Activated CD4-positive, alpha-beta T cell treated with anti-CD3 and anti-CD28 coated beads for 1 hour (primary cell): ENCODE data around the gene GPR141.
"Not testable (repeated sequence)": the region's sequence is repeated elsewhere in the genome, so short reads cannot be mapped to it uniquely, and the experiment has no call there.

Experiments
- DNase-seq: peaks from one replicate; pipeline ENCODE4 v3.0.0-alpha.2; 2020

GPR141 gene

DNA sequence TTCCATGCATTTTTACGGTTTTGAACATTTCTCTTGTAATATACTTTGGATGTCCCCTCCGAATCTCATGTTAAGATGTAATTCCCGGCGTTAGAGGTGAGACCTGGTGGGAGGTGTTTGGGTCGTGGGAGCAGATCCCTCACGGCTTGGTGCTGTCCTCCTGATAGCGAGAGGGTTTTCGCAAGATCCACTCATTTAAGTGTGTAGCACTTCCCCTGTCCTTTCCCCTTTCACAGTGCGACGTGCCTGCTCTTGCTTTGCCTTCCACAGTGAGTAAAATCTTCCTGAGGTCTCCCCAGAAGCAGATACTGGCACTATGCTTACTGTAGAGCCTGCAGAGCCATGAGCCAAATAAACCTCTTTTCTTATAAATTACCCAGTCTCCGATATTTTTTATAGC lies 6.6 kb downstream of the GPR141 start:
- no peak for DNase-seq

DNA sequence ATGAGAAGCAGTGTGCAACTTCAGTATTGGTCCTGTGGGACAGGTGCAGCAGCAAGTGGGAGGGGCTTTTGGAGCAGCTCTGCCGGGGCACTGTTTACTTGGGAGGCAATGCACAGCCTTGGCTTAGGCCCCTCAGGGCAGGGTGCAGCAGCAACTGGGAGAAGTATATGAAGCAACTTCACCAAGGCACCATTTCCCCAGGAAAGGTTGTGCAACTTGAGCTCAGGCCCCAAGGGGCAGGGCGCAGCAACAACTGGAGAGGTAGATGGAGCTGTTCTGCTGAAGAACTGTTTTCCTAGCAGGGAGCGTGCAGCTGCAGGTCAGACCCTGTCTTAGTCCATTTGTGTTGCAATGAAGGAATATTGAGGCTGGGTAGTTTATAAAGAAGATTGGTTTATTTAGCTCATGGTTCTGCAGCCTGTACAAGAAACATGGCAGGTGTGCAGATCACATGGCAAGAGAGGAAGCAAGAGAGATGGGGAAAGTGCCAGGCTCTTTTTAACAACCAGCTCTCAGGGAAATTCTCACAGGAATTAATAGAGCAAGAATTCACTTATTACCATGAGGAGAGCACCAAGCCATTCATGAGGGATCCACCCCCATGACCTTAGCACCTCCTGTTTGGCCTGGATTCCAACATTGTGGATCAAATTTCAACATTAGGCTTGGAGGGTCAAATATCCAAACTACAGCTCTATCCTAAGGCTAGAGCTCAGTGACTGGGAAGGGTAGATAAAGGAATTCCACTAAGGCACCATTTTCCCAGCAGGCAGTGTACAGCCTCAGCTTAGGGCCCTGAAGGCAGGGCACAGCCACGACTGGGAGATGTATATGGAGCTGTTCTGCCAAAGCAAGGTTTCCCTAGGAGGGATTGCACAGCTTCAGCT lies 10.9 kb downstream of the GPR141 start:
- DNase-seq: no peak

DNA sequence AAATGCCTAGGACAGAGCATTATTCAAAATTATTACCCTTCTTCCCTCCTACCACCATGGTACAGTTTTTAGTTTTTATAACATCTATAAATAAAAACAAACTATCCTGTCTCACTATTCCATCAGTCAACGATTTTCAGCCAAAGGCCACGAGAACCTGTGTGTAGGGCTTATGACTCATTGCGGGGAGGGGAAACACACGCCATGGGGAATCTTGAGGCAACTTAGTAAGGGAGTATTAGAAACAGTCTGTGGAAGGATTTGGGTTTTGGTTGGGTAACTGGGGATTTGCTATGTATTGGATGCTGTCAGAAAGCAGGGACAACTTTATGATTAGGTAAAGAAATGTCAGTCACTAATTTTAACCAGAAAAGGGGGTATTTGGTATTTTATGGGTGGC lies 14.7 kb downstream of the GPR141 start:
- no peak for DNase-seq

DNA sequence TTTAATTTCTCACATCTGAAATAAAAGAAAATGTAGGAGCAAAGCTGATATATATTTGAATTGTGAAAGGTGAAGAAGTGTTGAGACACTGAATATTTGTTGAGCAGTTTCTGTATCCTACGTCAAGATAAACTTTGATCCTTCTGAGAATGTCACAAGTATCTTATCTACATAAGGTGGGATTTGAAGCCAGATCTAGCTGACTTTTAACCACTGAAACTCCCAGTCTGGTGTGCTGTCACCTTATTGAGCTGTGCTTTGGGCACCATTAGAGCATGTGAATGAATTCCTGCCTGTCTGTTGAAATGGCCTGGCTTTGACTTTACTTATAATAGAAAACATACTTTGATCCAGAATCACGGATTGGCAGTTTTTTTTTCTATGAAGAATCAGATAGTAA lies 15.2 kb downstream of the GPR141 start:
- no peak for DNase-seq

DNA sequence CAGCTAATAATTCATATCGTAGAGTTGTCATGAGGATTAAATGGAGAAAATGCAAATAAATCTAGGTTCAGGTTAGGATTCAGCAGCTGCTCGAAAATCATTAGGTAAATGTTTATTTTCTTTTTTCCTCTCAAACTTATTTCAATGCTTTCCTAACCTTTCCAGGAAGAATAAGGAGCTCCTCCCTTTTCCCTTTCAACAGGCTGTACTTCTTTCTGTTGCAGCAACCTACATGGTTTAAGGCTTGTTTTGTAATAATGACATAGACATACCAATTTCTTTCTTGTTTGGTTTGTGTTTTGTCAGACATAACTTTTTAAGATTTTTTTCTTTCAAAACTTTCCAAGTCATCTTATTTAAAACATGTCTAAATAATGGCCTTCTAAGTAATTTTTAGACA lies 18.2 kb downstream of the GPR141 start:
- DNase-seq: no peak

DNA sequence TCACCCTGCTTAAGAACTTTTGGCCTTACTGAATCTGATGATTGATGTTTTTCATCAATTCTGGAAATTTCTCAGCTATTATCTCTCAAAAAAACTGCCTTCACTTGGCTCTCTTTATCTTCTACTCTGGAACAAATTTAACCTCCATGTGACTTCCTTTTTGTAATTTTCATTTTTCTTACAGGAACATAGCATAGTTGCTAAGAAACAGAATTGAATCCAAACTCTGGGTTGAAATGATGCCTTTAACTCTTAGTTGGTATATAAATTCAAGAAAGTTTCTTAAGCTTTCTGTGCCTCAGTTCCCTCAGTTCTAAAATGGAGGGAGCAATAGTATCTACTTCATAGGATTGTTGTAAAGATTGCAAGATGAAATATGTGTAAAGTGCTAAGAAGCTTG lies 19.8 kb downstream of the GPR141 start:
- no peak for DNase-seq

DNA sequence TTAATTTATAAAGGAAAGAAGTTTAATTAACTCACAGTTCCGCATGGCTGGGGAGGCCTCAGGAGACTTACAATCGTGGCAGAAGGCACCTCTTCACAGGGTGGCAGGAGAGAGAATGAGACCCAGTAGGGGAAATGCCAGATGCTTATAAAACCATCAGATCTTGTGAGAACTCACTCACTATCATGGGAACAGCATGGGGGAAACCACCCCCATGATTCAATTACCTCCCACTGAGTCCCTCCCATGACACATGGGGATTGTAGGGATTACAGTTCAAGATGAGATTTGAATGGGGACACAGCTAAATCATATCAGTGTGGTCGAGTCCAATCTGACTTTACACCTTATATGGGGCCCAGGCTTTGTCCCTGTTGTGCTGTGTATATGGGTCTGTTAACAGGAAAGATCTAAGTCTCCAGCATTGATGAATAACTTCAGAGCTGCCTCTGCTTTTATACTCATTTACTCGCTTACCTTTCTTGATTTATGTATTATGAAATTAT lies 20.8 kb downstream of the GPR141 start:
- DNase-seq: not testable (repeated sequence)

DNA sequence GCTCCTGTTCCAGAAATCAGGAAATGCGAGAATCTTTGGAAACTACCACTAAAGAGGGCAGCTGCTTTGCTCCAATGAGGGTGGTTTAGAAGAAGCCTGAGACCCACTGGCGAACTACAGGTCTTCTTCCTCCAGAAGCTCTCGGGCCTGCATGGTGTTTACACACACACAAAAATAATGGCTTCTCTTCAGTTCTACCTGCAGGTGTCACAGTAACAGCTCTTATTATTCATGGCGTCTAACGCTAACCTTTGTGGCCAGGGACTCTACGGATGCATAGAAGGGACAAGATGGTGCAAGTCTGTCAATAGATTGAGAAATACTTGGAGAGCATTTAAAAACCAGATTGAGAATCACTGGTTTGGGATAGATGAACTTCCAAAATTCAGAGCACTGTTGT lies 22.4 kb downstream of the GPR141 start:
- DNase-seq: no peak

DNA sequence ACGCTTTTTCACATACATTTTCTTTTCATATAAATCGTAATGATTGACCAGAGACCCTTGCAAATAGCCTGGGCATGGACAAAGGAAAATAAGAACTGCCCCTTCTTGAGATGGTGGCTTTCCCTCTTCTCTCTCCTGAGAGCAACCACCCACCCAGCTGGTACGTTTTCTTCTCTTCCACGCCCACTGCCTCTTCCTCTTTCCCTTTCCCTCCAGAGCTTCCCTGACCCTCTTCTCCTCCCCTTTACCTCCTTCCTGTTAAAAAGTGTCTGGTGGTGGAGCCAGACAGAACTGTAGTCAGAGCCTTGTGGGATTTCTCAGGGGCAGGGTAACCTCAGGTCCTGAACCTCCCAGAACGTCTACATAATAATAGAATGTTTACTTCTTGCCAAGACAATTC lies 23.2 kb downstream of the GPR141 start:
- no peak for DNase-seq

DNA sequence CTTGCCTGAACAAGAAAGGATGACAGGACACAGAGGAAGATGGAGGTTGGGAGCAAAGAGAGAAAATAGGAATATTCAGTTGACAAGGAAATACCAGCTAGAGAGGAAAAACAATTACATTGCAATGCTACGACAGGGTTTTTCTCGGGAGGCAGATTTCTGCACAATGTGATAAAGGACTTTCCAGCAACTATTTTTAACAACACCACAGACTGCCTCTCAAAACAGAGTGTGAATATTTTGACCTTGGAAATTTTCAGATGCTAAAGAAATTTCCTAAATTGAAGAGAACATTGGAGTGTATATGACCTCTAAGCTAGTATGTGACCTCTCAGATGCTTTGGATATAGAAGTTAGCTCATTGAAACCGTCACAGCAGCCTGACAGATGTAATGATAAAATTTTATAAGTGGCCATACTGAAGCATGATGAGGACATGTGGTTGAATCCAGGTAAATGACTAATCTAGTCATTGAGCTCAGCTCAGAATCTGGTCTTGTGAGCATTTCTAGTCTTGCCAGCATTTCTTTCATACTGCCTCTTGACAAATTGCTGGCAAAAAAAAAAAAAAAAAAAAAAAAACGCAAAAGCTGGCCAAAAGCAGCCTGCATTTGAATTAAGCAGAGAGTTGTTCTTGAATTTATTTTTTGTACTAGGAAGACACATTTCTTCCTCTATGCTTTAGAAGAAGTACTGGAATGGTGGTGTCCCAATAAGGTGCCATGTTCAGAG lies 24.4 kb downstream of the GPR141 start:
- DNase-seq: no peak

DNA sequence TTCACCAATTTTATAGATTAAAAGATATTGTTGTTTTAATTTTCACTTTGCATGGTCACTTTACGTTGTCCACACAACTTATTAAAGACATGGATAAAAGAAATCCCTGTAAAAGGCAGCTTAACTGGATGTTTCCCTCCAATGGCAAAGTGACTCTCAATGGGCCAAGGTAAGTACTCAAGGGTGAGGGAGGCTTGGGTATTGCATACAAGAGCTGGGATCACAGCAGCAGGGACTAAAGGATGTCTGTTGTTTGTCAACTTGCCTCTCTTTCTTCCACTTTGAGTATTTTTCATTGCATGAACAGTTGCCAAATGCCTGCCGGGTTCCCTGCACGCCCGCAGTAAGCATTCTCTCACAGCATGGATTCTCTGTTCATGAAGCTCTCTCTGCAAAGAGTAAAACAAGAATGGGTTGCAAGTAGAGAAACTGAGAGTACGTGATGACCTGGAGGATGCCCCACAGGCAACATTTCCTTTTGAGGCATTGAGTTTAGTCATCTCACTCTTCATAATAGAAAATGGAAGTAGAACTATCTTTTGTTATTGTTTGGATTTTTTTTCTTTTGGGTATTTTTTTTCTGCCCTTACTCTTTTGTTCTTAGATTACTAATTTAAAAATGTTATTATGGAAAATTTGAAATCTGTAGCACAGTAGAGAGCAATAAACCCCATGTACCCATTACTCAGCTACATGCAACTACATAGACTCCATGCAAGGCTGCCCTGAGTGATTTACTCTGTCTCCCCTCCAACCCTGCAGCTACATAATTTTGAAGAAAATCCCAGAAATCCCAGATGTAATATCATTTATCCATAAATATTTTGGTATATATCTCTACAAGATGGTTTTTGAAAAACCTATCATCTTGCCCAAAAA lies 26.3 kb downstream of the GPR141 start:
- DNase-seq: no peak

DNA sequence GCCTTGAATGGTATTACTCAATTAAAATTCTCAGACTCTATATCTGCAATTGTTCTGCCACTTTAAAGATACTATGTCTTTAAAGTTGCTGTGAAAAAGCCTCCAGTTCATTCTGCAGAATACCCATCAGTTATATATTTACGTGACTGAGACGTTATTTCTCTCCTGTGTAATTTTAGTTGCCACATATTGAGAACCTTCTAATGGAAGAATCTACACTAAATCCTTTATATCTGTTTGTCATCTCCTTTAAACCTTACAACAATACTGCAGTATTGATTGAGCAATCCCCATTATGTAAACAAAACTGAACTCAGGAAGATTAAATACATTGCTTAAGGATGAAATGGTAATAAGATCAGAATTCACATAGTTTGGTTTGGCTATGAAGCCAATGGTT lies 30.0 kb downstream of the GPR141 start:
- DNase-seq: no peak

DNA sequence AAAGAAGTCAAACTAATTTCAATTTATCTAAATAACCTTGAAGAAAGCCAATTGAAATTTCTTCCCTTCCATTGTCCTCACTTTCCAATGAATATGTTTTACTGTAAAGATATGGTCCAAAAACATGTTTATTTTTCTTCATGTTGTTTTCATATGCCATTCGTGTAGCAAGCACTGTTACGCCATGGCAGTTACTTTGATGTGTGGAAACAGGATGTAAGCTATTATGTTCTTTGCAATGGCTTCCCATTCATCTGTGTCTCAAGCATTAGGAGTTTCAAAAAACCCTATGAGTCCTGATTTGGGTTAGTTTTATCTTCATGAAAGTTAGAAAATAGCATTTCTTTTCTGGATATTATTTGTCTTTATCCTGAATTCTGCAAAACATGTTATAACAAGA lies 31.0 kb downstream of the GPR141 start:
- no peak for DNase-seq

DNA sequence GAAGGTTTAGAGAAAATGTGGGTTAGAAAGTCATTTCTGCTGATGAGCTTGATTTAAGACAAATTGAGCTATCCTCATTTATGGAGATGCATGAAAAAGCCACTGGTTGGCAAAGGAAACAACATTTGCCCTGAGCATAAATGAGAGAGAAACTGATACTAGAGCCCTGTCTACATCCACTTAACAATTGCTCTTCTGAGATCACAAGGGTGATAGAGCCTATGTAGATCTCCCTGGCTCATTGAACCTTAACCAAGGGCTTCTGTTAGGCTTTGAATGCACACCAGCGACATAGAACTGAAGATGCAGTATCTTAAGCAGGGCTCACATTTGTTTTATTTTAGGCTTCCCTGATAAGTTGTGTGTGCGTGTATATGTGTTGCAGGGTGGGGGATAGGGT lies 35.0 kb downstream of the GPR141 start:
- DNase-seq: no peak

DNA sequence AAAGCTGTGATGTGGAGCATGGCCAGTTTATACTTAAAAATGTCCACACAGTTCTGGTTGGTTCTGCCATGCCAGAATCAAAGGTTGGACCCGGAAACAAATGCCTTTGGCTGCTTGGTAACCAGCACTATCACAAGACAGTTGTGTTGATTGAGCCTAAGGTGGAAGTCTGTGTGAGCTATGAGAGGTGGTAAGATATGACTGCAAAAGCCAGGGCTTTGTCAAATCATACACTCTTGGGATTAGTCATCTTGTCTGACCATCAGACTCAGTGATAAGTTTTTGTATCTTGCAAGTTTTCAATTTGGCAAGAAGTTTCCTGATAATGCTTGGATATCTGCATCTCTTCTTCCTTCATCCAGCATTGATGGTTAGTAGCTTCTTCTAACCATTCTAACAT lies 35.5 kb downstream of the GPR141 start:
- DNase-seq: no peak

DNA sequence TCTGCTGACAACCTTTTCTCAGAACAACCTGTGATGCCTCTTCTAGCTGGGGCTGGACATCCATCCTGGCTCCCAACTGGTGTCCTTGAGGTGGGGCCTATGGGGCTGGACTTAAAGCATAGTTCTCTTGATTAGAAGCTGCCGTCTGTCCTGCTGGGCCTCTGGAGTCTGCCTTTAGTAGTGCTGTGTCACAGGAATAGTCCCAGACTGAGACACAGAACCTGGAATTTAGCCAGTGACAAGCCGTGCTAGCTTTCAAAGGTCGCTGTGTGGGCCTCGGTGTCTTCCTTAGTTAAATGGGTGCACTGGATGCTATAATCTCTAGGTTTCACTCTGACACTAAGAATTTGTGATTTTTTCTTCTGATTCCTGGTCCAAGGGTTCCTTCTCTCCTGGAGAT lies 41.2 kb downstream of the GPR141 start:
- no peak for DNase-seq

DNA sequence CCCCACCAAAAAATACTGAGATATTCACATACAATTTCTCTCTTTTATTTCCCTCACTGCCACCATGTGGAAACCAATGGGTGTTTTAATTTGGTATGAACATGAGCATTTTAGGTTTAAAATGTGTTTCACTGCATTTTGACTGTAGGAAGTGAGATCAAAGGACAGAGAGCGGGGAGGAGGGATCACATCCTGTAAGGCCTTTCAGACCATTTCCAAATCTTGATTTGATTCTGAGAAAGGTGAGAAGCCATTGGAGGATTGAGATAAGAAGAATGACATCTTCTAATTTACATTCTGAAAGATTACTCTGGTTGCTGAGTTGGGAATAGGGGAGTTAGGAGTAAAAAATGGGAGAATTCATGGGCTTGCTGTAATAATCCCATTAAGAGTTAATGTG lies 42.5 kb downstream of the GPR141 start:
- no peak for DNase-seq

DNA sequence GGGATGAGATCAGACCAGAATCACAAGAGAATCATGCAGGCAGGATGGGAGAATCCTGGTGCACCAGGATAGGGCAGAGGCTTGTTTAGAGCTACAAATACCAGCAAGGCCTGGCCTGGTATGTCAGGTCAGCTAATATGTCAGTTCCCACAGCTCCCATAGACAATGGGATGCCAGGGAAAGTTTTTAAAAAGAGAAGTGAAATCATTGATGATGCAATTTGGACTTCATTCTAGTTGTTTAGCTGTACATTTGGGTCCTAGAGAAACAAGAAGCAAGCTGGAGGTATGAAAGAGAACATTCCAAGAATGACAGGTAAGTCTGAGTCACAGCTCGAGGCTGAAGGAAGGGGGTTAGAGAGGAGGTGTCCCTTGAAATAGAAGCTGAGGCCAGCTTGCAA lies 45.2 kb downstream of the GPR141 start:
- DNase-seq: no peak

DNA sequence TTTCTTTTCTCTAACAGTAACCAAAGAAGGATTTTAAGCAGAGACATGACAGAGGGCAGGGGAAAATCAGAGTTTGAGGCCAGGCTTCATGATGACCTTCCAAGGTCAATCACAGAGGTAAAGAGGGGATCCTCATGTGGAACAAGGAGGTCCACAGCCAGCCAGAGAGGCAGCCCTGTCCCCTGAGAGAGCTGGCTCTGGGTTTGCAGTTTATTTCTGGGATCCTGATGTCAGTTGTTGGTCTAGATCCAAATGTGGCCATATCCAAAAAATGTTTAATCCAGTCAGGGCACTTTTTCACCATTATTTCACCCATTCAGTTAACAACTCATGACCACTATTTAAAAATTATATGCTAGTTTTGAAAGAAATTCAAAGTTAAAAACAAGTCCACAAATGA lies 45.6 kb downstream of the GPR141 start:
- DNase-seq: no peak

DNA sequence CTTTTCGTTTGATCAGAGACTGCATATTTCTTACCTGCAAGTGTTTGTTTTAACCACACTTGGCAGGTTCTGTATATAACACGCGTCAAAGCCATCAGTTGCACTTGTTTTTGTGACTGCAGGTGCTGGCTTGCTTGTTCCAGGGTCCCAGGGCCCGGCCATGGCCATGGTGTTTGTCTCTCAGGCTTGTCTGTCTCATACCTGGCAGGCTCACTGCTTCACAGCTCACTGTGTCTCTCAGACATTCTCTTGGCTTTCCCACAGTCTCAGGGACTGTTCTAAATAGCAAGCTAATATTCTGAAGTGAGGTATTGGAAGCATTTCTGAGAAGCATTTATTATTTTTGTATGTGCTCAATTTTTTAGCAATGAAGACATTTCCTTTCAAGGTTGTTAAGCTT lies 46.9 kb downstream of the GPR141 start:
- DNase-seq: no peak

DNA sequence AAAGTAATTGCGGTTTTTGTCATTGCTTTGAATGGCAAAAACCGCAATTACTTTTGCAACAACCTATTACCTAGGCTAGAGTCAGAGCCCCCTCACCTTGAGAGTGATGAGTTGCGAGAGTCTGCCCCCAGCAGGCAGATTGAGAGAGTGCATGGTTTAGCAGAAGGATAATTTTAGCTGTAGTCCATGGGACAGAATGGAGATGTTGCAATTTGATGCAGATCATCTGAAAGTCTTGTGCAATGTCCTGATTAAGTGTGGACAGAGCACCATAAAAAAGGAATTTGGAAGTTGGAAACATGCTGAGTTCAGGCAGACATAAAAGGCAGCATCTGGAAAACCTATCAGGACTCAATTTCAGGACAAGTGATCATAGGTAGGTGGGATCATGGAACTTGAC lies 48.7 kb downstream of the GPR141 start:
- DNase-seq: no peak

DNA sequence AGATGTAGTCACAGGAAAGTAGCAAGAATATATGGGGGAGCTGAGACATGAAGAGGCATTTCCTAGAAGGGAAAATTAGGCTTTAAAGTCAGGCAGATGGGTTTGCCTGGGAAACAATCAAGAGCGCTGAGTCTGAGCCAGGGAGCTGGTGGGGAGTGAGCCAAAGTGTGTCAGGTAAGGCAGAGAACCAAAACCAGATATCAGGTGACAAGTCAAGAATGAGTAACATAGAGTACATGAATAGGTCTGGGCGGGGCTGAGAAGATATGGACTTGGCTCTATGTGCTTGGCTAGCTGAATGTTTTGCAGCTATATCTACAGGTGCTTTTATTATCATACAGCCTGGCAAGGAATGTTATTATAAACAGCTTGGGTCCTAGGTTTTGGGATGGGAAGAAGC lies 49.3 kb downstream of the GPR141 start:
- no peak for DNase-seq

DNA sequence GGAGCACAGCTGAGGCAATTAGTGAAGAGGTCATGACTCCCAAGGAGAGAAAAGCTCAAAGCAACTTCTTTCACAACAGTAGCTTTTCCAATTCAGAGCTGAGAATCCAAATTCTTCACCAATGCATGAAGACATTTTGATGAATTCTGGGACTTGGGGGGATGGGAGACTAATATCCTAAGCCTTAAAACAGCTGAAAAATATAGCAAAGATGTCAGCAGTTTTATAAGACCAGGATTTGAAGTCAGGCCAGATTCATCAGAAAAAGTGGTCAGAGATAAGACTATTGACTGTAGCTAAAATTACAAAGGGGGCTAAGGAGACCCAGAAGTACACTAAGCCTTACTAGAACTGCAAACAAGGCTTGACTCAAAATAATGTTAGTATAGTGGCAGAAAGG lies 51.6 kb downstream of the GPR141 start:
- no peak for DNase-seq
